ENCODE measurements around the gene ARHGEF3.

DNA sequence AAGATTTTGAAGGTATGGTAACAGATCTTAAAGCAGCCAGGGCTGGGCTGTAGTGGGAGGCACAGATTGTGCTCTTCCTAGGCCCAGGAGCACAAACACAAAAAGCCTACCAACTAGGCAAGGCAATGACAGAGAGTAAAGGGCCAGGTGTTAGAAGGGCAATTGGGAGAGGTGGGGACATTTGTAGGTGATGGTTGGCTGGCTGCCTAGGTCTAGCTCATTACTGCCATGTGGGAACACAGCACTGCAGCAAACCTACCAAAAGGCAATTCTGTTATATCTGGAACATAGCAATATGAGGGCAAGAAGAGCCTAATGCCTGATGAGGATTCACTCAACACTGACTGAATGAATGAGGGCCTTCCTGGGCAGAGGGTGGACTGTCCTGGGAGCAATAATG lies 30.4 kb downstream of the ARHGEF3 start:
- TF ChIP-seq, protein P1, sequence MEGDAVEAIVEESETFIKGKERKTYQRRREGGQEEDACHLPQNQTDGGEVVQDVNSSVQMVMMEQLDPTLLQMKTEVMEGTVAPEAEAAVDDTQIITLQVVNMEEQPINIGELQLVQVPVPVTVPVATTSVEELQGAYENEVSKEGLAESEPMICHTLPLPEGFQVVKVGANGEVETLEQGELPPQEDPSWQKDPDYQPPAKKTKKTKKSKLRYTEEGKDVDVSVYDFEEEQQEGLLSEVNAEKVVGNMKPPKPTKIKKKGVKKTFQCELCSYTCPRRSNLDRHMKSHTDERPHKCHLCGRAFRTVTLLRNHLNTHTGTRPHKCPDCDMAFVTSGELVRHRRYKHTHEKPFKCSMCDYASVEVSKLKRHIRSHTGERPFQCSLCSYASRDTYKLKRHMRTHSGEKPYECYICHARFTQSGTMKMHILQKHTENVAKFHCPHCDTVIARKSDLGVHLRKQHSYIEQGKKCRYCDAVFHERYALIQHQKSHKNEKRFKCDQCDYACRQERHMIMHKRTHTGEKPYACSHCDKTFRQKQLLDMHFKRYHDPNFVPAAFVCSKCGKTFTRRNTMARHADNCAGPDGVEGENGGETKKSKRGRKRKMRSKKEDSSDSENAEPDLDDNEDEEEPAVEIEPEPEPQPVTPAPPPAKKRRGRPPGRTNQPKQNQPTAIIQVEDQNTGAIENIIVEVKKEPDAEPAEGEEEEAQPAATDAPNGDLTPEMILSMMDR (IDR thresholded peaks at IDR 0.05; ENCODE audit: low read depth, low read length), result no peak
- TF ChIP-seq POLR2A (IDR thresholded peaks at IDR 0.05; ENCODE audit: extremely low read depth, insufficient read length) (no peak), MYC (IDR thresholded peaks at IDR 0.05; ENCODE audit: low read depth, low read length) (no peak)
- TF ChIP-seq, protein P2, sequence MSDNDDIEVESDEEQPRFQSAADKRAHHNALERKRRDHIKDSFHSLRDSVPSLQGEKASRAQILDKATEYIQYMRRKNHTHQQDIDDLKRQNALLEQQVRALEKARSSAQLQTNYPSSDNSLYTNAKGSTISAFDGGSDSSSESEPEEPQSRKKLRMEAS (IDR thresholded peaks at IDR 0.05; ENCODE audit: low read depth, low read length), result no peak

Measured in NB4 (cell line).